Putamen (tissue), 1 donor: Measurements from ENCODE around the gene RPS25.
"Not testable (repeated sequence)": the region's sequence is repeated elsewhere in the genome, so short reads cannot be mapped to it uniquely, and the experiment has no call there.

Experiments
- DNase-seq: peaks from one replicate; pipeline ENCODE4 v3.0.0-alpha.2; 2016; ENCODE audit warnings: low spot score

RPS25 gene

GRCh38 chr11:119015054-119015611 lies 3.0 kb downstream of the RPS25 start:
- no peak for DNase-seq

GRCh38 chr11:119014209-119014924 lies 3.8 kb downstream of the RPS25 start:
- no peak for DNase-seq

DNA sequence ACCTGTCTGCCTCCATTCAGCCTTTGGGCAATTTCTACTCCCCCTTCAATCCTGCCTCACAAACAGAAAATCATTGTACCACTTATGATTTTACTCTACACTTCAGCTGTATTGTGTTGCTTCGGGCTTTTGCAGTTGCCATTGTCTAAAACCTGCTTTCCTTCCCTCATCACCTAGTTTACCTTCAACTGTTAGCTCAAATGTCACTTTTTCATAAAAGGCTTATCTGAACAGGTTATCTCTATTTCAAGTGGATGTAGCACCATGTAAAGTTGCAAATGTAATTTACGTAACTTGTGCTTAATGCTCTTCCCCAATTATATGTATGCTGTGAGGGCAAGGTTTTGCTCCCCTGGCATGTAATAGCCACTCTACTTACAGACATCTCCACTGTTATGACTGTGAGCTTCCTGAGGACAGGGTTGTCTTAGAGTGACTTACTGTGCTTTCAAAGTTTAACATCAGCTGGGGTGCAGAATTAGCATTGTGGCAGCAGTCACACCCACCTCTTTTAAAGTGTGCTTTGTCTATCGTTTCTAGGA lies 5.4 kb downstream of the RPS25 start:
- no peak for DNase-seq

- no peak for DNase-seq
Observed at GRCh38 chr11:119011476-119012053, 6.6 kb downstream of the RPS25 start.

- no peak for DNase-seq
Observed at GRCh38 chr11:119006656-119007055, 11.5 kb downstream of the RPS25 start.

- no peak for DNase-seq
Observed at GRCh38 chr11:119000906-119001305, 17.2 kb downstream of the RPS25 start.

DNA sequence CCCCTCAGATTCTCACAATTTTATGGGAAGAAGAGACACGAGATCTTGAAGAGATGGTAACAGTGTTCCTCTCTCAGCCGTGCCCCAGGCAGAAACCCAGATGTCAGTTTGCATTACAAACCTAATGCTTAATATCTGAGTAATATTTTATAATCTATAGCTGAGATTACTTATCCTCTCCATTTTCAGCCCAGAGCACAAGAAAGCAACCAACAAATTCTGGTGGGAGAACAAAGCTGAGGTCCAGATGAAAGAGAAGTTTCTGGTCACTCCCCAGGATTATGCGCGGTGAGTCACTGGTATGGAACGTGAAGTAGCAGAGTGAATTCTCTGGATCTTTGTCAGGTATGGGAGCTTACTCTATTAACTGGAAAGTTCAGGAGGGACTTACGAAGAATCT lies 19.3 kb downstream of the RPS25 start:
- DNase-seq = no peak

DNA sequence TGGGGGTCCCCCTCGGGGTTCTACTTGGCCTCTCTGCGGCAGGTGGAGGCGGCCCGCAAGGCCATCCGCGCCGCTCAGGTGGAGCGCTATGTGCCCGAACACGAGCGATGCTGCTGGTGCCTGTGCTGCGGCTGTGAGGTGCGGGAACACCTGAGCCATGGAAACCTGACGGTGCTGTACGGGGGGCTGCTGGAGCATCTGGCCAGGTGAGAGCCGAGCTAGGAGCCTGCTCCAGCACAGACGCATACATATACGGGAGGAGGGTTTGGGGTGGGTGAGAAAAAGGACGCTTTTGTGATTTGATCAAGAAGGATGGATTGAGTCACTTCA lies 19.8 kb downstream of the RPS25 start:
- no peak for DNase-seq

GRCh38 chr11:118997627-118998387 lies 20.3 kb downstream of the RPS25 start, which contains the start of gene CENATAC:
TSS of gene CENATAC (plus strand) at chr11:118998138. CDS start at chr11:118998198, 60 bp downstream.
- peak; percentile 97 for DNase-seq

DNA sequence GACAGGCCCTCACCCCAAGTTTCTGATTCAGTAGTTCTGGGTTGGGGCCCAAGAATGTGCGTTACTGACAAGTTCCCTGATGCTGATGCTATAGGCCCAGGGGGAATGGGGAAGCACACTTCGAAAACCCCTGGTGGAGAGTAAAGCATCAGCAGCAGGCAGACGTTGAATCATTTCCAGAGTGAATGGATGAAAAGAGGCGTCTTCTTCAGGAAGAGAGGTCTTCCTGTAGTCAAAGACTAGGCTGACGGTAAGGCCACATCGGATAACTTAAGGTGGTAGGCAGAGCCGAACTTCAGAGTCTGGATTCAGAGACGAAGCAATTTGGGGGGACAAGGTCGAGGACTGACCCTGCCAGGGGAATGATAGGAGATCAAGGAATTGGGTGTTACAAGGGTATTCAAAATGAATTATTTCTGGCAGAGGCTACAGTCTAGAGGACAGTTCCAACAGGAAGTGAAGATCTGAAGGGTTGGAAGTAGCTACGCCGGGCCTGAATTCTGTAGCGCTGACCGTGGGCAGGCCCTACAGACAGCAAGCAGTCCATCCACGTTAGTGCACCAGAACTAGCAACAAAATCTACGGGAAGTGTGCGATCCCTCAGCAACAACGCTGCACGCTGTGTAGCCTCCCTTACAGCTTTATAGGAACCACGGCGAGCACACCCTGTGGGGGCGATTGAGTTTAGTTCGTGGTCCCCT lies 21.1 kb downstream of the RPS25 start:
- DNase-seq = peak; percentile 12

GRCh38 chr11:118991486-118992038 lies 26.6 kb downstream of the RPS25 start:
- not testable (repeated sequence) for DNase-seq

DNA sequence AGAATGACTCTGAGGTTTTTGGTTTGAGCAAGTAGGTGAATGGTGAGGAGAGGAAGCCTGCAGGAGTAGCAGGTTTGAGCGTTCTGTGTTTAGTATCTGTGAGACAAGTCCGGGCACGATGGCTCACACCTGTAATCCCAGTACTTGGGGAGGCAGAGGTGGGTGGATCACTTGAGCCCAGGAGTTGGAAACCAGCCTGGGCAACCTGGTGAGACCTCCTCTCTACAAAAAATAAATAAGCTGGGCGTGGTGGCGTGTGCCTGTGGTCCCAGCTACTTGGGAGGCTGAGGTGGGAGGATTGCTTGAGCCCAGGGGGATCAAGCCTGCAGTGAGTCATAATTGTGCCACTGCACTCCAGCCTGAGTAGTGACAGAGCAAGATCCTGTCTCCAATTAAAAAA lies 29.9 kb downstream of the RPS25 start:
- no peak for DNase-seq

GRCh38 chr11:118984825-118985224 lies 33.3 kb downstream of the RPS25 start:
- DNase-seq = no peak

GRCh38 chr11:118984337-118984736 lies 33.8 kb downstream of the RPS25 start:
- DNase-seq = not testable (repeated sequence)

GRCh38 chr11:118980191-118980881 lies 37.8 kb downstream of the RPS25 start:
- no peak for DNase-seq

DNA sequence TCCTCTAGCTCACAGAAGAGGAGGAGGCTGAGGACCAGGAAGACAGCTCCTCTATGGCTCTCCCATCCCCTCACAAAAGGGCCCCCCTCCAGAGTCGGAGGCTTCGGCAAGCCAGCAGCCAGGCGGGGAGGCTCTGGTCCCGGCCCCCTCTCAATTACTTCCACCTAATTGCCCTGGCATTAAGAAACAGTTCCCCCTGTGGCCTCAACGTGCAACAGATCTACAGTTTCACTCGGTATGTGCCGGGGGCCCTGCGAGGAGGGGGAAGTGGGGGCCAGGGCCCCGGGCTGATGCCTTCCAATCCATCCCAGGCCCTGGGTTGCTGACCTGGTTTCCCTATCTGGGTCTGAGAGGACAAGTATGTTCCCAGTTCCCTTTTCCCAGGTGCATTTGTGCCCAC lies 38.7 kb downstream of the RPS25 start:
- DNase-seq = no peak

DNA sequence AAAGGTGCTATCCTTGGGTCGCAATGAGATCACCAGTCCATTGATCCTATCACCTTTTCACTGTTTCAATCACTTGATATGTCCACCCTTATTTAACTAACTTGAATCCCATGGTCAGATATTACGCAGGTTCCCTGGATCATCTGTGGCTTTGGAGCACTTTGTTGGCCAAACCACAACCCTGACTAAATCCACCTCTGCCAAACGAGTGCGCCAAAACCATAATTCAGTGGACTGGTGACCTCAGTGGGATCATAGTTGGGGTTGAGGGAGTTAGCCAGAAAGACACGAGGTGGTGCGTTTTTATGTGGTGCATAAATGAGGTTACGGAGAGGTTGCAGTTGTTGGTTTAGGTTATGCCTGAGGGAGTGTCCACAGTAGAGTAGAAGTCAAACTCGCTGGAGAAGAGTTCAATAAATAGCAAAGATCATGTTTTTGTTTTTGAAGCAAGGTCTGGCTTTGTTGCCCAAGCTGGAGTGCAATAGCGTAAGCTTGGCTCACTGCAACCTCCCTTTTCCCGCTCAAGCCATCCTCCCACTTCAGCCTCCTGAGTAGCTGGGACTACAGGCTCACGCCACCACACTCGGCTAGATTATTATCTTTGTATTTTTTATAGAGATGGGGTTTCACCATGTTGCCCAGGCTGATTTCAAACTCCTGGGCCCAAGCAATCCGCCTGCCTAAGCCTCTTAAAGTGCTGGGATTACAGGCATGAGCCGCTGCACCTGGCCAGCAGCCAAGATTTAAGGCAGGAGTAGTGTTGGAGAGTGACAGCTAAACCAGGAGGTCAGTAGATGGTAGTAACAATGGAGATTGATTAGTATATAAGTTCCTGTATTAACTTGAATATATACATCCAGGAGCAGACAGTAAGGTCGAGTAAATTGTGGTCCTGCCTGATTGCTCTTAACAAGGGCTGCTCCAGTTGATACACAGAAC lies 42.1 kb downstream of the RPS25 start:
- DNase-seq = no peak

GRCh38 chr11:118973985-118974384 lies 44.2 kb downstream of the RPS25 start:
- no peak for DNase-seq

- no peak for DNase-seq
Observed at GRCh38 chr11:118971646-118972045, 46.5 kb downstream of the RPS25 start, which contains the start of gene FOXR1. TSS of gene FOXR1 (plus strand) at chr11:118971761. CDS start at chr11:118971932, 171 bp downstream.

DNA sequence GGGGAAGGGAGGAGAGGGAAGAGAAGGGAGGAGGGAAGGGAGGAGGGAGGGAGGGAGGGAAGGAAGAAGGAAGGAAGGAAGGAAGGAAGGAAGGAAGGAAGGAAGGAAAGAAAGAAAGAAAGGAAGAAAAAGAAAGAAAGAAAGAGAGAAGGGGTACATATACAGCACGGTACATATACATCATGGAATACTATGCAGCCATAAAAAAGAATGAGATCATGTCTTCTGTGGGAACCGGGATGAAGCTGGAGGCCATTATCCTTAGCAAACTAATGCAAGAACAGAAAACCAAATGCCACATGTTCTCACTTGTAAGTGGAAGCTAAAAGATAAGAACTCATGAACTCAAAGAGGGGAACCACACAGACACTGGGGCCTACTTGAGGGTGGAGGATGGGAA lies 48.6 kb downstream of the RPS25 start:
- not testable (repeated sequence) for DNase-seq
